ENCODE results near the gene C2CD3.
"Not testable (repeated sequence)": the region's sequence is repeated elsewhere in the genome, so short reads cannot be mapped to it uniquely, and the experiment has no call there.

C2CD3 gene

GRCh38 chr11:74070723-74071492, 99.9 kb downstream of the C2CD3 start:
- DNase-seq (ENCODE audit: low read depth) = no peak
- H3K4me3 ChIP-seq (ENCODE audit: low read depth, low read length) = no peak overlapping the region
- no peak for TF ChIP-seq CTCF (IDR thresholded peaks at IDR 0.05; ENCODE audit: low read depth, low read length, missing control alignments)

GRCh38 chr11:74069146-74070046, 101.4 kb downstream of the C2CD3 start:
- DNase-seq (ENCODE audit: low read depth) = no peak
- TF ChIP-seq CTCF (IDR thresholded peaks at IDR 0.05; ENCODE audit: low read depth, low read length, missing control alignments) = no peak
- H3K4me3 ChIP-seq (ENCODE audit: low read depth, low read length) = no peak overlapping the region

- not testable (repeated sequence) for H3K4me3 ChIP-seq (ENCODE audit: low read depth, low read length); DNase-seq (ENCODE audit: low read depth)
These were observed 104.1 kb downstream of the C2CD3 start for GRCh38 chr11:74066663-74067062.

- H3K4me3 ChIP-seq (ENCODE audit: low read depth, low read length); DNase-seq (ENCODE audit: low read depth): not testable (repeated sequence)
These were observed 105.3 kb downstream of the C2CD3 start for GRCh38 chr11:74065534-74065933.

GRCh38 chr11:74063628-74064027, 107.2 kb downstream of the C2CD3 start:
- H3K4me3 ChIP-seq (ENCODE audit: low read depth, low read length); DNase-seq (ENCODE audit: low read depth): not testable (repeated sequence)

GRCh38 chr11:74061599-74061998, 109.2 kb downstream of the C2CD3 start:
- DNase-seq (ENCODE audit: low read depth); H3K4me3 ChIP-seq (ENCODE audit: low read depth, low read length): not testable (repeated sequence)

GRCh38 chr11:74057249-74058151, 113.3 kb downstream of the C2CD3 start:
- no peak for DNase-seq (ENCODE audit: low read depth)
- H3K4me3 ChIP-seq (ENCODE audit: low read depth, low read length) = no peak overlapping the region
- no peak for TF ChIP-seq CTCF (IDR thresholded peaks at IDR 0.05; ENCODE audit: low read depth, low read length, missing control alignments)

GRCh38 chr11:74055938-74056337, 114.9 kb downstream of the C2CD3 start:
- no peak for DNase-seq (ENCODE audit: low read depth)
- H3K4me3 ChIP-seq (ENCODE audit: low read depth, low read length) = no peak overlapping the region
- no peak for TF ChIP-seq CTCF (IDR thresholded peaks at IDR 0.05; ENCODE audit: low read depth, low read length, missing control alignments)
